ENCODE results near the gene SPATA3.

DNA sequence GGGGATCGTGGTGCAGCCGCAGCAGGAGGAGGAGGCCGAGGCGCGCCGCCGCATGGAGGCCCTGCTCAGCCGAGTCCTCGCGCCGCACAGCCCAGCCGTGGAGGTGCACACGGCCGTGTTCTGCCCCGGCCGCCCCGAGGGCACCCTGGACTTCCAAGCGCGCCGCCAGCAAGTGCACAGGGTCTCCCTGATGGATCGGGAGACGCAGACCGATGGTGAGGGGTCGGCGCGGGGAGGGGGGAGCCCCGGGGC lies 5.1 kb upstream of the SPATA3 start:
- TF ChIP-seq GABPB1 (CRISPR knock-in tag; IDR thresholded peaks at IDR 0.05) (no peak), ZNF20 (CRISPR knock-in tag; IDR thresholded peaks at IDR 0.05) (no peak)
- TF ChIP-seq, protein P1, sequence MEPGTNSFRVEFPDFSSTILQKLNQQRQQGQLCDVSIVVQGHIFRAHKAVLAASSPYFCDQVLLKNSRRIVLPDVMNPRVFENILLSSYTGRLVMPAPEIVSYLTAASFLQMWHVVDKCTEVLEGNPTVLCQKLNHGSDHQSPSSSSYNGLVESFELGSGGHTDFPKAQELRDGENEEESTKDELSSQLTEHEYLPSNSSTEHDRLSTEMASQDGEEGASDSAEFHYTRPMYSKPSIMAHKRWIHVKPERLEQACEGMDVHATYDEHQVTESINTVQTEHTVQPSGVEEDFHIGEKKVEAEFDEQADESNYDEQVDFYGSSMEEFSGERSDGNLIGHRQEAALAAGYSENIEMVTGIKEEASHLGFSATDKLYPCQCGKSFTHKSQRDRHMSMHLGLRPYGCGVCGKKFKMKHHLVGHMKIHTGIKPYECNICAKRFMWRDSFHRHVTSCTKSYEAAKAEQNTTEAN (CRISPR knock-in tag; conservative IDR thresholded peaks at IDR 0.05), result no peak
